Activated naive CD4-positive, alpha-beta T cell treated with Interleukin-2 at 50 U/mL for 16 hours (primary cell): ENCODE results near the gene TTYH1.
A peak's percentile ranks its signal among the peaks of the same experiment; 100 is the strongest.
"Not testable (repeated sequence)": the region's sequence is repeated elsewhere in the genome, so short reads cannot be mapped to it uniquely, and the experiment has no call there.

ENCODE experiments used
- DNase-seq: peaks from one replicate; pipeline ENCODE4 v3.0.0-alpha.2; 2020

Gene TTYH1

DNA sequence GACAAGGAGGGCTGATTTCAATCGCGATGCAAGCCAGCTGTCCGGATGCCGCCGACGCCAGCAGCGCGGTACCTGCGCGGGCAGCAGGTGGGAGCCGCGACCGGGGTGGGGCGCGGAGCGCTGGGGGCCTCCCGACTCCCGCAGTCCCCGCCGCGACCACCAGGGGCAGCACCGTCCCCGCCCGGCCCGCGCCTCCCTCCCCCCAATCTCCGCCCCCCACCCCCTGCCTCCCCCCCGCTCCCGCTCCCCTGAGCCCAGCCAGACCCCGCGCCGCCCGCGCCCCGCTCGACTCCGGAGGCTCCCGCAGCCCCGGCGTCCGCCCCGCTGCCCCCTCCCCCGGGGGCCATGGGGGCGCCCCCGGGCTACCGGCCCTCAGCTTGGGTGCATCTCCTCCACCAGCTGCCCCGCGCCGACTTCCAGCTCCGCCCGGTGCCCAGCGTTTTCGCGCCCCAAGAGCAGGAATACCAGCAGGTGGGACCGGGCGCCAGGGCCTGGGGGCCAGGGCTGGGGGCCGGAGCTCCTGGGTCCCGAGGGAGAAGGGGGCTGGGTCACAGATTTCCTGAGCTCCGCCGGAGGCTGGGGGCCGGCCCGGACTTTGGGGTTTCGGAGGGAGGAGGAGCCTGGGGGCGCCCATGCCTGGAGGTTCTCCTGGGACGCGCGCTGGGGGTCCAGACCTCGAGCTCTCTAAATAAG, at the start of gene TTYH1:
TTYH1 (plus strand) TSS at position 257 of the 693 bp plus-strand sequence; CDS start at position 346, 89 bp downstream.
- DNase-seq, result peak; percentile 33

DNA sequence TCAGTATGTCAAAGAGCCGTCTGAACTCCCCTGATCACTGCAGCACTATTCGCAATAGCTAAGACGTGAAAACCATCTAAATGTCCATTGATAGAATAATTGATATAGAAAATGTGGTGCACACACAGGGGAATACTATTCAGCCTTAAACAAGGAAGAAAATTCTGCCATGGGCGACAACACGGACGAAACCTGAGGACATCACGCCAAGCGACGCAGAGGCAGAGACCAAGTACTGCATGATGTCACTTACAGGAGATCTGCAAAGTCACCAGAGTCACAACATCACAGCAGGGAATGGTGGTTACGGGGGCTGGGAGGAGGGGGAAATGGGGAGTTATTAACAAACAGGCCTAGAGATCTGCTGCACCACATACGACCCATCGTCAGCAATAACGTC, 49.5 kb upstream of the TTYH1 start:
- not testable (repeated sequence) for DNase-seq

DNA sequence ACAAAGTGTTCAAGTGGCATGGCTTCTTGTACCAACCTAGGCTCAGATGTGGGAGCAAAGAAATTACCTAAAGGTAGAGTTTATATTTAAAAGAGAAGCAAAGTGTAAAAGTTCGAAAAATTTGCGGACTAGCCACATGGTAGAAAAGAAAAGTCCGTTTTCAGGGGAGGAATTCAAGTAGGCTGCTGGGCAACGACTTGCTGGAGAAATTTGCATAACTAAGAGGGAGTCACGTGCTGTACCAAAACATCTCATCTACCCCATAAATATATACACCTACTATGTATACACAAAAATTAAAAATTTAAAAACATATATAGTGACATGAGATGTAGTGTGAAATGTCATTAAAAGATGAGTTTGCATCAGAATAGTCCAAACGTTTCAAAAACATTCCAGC, 48.5 kb upstream of the TTYH1 start:
- no peak for DNase-seq

DNA sequence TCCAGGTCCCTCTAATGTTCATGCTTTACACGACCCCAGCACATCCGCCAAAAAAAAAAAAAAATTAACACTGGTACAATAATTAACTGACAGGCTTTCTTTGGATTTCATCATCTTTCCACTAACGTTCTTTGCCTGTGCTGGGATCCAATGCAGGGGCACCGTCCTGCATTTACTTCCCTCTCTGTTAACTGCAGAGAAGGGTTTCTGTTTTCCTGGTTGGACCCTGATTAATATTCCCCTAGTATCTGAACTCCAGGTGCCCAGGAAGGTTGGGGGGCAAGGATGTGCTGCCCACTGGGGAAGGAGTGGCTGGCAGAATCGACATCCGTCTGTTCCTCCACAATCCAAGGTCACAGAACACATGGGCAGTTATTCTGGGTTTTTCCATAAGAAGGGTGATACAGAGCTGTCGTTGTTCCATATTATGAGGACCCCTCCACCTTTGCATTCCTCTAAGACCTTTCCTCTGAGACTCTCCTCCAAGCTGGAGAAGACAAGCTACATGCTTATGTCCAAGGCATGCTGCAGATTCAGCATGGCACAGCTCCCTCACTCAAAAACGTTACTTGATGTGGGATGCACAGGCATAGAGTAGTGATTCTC, 46.1 kb upstream of the TTYH1 start:
- DNase-seq, result no peak

DNA sequence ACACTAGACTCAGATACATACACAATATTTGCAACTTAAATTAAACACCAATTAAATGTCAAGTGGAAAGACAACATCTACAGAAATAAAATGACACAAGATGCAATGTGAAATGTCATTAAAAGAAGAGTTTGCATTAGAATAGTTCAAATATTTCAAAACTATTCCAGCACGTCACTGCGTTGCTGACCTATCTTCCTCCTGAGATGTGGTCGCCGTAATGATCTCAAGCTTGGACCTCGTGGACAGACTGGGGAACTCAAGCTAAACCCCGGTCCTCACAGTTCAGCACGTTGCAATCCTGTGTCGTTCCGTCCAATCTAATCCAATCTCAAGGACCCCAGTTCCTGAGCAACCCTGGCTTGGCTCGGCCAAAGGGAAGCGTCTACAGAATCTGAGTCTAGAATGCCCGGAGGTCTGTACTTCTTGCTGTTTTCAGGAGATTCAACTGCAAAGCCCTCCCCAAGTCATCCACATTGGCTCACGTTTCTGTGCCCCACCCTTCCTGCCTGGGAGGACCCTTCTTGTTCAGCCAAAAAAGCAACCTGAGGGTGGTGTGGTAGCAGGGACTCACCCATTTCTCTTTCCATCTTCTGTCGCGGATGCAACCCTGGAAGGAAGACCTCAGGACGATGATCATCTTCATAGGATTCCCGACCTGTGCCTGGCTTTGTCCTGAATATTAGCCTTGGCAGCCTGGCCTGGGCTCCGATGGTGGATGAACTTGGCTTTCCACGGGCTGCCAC, 45.4 kb upstream of the TTYH1 start:
- DNase-seq, result not testable (repeated sequence)

DNA sequence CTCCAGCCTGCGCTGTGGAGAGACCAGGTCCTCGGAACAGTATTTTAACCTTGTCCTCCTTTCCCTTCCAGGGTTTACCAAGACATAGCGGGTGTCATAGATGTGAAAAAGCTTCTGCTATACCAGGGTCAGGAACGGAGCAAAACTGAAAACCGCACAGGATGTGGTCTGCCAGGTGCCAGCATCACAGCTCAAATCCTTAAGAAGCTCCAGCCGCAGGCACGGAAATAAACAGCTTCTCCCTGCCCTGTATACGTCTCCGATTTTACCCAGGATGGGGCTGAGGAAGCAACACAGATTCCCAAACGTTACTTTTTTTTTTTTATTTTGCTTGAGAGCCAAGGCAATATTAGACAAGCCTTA, 44.8 kb upstream of the TTYH1 start:
- DNase-seq, result peak; percentile 59

DNA sequence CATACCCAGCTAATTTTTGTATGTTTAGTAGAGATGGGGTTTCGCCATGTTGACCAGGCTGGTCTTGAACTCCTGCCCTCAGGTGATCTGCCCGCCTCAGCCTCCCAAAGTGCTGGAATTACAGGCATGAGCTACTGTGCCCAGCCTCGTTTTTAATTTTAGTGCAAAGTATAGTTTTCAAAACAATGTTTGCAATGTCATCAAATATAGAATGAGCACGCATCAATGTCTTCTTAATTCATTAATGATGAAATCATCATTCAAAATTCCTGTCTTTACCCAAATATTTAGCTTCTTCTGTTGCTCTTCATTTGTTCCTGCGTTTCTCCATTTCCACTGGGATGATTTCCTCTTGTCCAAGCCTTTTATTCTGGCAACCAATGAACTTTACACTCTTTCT, 43.8 kb upstream of the TTYH1 start:
- not testable (repeated sequence) for DNase-seq

DNA sequence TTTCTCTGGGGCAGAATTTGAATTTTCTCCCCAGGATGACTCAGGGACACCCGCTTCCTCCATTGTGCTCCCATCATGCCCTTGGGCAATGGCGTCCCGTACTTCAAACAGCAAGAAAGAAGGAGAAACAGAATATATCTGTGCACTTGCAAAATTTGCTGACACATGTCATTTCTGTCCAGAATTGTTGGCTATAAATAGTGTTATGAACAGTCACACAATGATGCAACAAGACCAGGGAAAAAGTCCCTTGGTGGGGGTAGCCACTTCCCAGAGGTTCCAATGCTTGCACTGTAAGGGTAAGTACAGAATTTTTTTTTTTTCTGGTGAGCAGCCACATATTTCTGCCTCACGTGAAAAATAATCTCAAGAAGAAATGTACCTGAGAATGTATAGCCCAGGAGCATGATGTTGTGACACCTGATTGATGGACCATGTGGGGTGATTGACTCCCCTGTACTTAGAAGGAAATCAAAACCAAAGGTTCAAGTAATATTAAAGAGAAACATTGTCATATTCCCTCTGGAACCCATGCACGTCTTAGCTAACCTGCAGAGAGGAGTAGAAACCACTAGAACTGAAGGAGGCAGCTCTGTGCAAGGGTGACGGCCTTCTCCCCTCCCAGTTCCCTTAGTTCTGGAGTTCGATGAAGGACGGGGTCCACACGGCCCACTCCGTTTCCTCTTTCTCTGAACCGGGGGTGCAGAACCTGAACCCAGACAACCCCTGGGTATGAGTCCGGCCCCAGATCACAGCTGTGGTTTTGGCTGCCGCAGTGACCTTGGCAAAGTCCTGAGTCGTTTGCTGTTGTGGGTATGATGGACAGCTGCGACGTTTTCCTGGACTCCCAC, 41.3 kb upstream of the TTYH1 start:
- no peak for DNase-seq

DNA sequence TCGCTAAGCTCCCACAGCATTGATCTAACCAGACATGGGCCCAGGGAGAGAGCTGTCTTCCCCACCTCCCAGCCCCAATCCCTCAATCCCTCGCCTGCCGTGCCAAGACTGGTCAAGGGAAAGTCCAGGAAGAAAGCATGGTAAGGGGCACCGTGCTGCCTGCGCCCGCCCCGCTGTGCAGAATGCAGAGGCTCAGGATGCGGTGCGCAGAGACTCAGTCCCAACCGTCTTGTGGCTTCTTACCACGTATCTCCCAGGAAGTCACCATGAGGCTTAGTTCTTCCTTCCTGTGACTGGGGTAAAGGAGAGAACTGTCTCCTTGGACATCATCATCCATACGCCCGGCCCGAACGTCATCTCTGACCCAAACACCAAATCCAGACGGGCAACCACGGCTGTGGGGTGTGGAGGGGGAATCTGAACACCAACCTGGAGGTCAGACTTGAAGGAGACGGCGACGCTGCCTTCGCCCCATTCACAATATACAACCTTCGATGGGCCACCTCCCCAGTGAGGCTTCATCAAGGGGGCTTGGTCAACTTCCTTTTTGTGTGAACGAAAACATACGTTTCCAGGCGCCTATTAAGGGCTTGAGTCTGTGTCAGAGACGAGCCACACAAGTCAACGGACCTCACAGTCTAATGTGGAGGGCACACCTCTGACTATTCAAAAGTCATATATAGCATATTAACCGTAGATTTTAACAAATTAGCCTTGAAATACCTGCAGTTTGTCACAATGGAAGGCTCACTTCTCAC, 39.9 kb upstream of the TTYH1 start:
- not testable (repeated sequence) for DNase-seq

DNA sequence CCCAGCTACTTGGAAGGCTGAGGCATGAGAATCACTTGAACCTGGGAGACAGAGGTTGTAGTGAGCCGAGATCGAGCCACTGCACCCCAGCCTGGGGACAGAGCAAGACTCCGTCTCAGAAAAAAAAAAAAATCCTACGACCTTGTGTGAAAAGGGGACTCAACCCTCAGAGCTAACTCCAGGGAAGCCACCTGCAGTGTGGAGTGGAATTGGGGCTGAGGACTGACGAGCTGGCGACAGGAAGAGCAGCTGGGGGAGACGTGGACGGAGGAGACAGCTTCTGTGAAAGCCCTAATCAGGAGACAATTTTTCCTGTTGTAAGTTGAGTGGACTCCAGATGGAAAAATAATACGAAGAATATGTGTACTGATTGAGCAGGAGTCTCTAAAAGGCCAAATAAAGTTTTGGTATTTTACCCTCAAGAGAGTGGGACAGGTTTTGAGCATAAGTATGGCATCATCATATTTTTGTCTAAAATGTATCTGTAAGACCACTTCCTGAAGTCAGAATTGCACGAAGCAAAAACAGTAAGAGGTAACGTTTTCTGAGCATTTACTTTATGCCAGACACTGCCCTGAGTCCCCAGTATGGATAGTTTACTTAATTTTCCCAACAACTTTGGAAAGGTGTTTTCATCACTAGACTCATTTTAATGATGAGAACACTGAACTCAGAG, 38.5 kb upstream of the TTYH1 start:
- no peak for DNase-seq

DNA sequence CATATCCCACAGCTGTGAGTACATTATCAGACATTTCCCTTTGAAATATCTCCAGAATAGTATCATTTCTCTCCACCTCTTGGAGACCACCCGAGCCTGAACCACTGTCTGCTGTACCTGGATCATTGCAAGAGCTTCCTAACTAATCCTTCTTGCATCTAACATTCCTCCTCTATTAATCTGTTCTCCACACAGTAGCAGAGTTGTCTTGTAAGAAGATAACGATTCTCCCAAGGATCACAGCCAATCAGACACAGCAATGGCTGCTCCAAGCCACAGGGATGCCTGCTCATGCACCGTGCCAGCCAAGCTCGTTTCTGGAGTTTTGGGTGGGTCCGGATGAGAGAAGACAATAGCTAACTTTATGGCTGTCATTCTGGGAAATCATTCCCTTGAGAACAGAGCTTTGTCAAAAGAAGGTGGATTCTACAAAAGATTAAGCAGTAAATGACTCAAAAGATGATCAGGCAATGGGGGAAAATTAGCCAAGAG, 36.0 kb upstream of the TTYH1 start:
- DNase-seq, result no peak

DNA sequence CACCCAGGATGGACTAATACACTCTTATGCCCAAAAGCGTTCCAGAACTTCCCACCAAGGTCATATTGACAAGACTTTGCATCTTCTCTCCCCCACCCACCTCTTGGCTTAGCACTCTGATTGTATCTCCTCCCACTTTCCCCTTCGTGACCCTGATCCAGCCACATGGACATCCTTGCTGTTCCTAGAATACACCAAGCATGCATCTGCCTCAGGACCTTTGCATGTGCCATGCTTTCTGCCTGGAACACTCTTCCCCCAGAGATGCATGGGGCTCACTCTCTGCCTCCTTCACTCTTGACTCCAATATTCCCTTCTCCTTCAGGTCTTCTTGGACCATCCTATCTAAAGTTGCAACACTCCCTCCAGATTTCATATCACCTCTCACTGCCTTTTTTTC, 34.4 kb upstream of the TTYH1 start:
- no peak for DNase-seq

DNA sequence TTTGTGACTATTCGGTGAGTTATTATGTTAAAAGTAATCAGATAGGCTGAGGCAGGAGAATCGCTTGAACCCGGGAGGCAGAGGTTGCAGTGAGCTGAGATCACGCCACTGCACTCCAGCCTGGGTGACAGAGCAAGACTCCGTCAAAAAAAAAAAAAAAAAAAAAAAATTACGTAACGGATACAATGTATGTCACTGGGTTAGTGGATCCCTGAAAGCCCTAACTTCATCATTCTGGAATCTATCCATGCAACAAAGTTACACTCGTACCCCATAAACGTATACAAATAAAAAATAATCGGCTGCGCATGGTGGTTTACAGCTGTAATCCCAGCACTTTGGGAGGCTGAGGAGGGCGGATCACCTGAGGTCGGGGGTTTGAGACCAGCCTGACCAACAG, 33.2 kb upstream of the TTYH1 start:
- DNase-seq, result not testable (repeated sequence)

DNA sequence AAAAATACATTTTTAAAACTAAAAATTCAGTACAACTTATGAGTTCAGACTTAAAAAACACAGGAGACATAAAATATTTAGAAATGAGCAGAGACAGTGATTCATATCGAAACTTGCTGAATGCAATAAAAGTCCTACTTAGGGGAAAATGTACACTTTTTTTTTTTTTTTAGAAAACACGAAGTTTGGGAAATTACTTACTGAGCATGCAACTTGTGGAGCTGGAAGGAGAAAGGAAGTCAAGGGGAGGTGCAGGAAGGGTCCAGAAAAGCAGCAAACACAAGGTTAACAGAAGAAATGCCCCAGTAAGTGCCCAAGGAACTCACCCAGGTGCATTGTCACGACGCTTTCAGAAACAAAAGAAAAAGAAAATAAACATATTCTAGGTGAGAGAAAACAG, 31.9 kb upstream of the TTYH1 start:
- DNase-seq, result no peak

DNA sequence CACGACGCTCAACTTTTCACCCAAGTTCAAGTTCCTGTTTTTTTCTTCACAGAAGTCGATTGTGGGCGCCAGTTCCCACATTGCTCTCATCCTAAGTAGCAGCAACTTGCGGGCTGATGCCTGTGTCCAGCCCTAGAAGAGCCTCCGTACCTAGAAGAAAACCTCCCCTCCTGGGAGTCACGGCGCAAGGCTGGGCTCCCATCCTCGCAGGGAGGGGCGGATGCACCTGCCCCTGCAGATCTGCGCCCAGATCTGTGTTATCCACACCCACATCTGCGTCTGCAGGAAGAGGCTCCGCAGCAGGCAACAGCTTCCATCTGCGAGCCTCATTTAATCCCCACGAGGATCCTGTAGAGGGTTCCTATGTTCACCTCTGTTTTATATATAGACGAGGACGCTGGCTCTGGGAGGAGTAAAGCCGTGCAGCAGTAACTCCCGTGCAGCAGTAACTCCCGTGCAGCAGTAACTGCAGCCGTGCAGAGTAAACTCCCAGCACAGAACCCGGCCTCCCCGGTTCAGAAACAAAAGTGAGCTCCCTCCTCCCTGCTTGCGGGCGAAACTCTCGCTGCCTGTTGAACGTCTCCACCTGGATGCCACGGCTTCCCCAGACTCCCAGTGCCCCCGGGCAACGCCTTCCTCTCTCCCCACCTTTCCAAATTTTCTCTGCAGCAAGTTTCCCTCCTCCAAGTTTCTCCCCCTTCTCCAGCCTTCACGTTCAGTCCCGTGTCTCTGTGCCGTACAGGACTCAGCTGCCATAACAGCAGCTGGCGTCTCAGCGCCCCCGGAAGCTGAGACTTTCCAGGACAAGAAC, 27.1 kb upstream of the TTYH1 start:
- peak; percentile 42 for DNase-seq

DNA sequence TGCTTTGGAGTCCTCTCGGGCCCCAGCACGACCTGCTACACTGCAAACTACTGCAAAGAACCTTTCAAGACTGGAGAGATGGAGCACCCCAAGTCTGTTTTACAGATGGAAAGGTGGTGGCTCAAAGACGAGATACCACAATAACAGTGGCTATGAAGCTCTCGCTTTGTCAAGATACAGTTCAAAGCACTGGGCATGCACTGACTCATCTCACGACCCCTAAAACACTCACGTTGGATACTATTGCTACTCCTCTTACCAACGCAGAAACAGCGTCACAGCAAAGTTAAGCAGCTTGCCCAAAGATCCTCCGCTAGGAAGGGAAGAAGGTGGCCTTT, 26.5 kb upstream of the TTYH1 start:
- no peak for DNase-seq

DNA sequence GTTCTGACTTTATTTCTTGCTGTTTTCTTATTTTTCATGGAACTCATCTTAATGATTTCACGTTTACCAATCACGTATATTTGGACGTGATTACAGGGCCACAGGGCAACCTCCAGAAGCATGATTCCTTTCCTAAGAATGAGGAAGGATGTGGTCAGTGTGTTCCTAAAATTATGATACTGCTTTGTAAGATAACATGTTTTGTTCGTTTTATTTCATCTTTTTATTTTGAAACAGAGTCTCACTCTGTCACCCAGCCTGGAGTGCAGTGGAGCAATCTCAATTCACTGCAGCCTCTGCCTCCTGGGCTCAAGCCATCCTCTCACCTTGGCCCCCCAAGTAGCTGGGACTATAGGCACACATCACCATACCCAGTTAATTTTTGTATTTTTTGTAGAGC, 25.7 kb upstream of the TTYH1 start:
- DNase-seq, result no peak

DNA sequence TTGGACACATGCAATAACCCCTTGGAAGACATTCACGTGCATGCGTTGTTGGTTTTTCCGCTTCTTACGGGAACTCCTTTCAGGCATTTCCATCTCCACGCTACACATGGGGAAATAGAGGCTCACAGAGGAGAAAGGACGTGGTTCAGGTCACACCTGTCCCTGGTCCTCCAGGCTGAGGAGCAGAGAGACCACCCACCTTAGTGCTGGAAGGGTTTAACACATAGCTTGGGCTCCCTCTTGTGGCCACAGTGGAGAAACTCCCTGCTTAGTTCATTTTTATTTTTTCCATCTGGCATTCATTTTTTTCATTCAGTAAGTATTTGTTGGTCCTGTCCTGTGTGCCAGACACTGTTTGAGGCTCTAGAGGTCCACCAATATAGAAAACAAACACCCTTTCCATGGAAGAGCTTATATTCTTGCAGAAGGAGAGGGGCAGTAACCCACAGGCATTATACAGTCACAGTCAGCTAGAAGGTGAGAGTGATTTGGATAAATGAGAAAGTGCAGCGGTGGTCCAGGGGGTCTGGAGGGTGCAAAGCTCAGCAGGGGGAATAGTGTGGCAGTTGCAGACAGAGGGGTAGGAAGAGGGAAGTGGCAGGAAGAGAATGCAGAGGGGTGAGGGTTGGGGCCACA, 24.2 kb upstream of the TTYH1 start:
- peak; percentile 57 for DNase-seq

DNA sequence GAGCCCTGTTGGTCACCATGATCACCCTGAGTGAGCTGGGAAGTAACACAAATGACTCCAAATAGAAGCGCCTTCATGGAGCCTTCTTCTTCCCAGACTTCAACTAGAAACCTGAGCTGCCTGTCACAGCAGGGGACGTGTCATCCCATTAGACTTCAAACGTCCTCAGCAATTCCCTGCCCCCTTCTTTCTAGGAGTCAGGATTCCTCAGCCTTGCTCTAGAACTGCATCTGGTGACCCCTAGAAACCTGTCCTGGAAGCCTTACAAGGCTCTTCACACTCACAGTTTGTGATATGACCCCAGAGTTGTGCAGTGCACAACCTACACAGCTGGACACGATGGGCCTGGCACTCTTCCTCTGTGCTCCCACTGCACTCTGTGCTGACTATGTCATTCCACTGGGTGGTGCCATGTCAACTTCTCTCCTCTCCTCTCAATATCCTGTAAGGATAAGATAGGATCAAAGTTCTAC, 23.6 kb upstream of the TTYH1 start:
- no peak for DNase-seq

DNA sequence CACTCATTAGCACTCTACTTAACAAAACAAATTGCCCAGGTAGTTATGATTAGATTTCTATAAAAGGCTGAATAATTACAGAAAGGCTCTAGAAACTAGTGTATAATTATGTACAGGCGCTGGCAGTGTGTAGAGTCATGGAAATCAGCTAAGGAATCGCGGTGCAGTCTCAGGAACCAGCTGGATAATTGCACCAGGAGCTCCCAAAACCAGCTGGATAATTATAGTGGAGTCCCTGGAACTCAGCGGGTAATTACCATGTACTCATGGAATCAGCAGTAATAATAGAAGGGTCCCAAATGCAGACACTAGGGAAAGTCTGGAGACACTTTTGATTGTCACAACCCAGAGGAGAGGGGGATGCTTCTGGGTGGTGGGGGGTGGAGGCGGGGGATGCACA, 23.2 kb upstream of the TTYH1 start:
- no peak for DNase-seq
